ENCODE data around the gene COG7.
A peak's percentile ranks its signal among the peaks of the same experiment; 100 is the strongest.
"Not testable (repeated sequence)": the region's sequence is repeated elsewhere in the genome, so short reads cannot be mapped to it uniquely, and the experiment has no call there.

The COG7 gene

DNA sequence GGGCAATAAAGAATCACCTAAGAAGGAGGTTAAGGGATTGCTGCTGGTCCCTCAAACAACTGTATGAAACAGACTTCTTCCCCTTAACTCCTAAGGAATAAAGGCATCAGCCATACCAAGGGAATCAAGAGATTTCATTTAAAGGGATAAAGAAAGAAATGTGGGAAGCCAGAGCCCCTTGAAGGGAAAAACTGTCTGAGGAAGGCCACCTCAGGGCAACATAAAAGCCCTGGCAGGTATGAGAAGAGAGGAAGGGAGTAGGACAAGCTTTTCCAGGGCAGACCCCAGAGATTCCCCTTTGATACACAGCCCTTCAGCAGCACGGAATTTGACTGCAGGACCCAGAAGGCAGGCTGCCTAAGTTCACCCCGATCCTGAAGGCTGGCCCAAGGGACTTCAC lies 43.5 kb downstream of the COG7 start:
- DNase-seq (ENCODE audit: low spot score) = no peak

DNA sequence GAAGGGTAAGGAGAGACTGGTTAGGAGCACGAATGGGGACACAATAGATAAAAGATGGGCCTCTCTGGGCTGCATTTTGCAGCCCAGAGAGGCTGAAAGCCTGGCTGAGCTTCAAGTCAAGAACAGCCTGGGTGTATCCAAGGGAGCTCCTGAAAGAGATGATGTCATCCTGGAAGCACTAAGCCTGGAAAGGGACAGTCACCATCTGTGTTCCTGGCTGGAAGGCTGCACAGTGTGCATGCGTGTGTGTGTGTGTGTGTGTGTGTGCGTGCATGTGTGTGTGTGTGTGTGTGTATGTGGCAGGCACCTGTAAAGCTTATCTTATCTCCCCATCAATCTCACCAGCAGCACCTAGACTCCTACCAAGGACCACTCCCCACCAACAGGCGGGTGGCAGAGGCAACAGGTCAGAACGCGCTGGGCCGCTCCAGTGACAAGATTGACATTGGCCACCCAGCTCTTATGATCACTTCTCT lies 44.1 kb downstream of the COG7 start:
- DNase-seq (ENCODE audit: low spot score) = peak; percentile 71

DNA sequence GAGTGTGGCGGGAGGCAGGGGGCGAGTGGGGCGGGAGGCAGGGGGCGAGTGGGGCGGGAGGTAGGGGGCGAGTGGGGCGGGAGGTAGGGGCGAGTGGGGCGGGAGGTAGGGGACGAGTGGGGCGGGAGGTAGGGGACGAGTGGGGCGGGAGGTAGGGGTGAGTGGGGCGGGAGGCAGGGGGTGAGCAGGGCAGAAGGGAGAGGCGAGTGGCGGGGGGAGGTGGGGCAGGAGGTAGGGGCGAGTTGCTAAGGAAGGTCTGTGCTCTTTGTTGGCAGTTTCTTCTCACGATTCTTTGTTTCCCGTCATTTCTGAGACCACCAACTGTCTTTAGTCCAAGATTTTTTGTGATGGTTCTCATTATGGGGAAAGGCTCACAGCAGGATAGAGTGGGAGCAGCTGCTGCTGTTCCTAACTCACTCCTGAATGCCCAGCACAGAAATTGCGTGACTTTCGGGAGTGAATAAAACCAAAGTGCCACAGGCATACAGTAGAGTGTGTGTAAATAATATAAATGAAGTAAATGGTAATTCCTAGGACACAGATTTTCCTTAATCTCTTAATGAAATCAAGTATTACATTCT lies 44.7 kb downstream of the COG7 start:
- DNase-seq (ENCODE audit: low spot score) = no peak

DNA sequence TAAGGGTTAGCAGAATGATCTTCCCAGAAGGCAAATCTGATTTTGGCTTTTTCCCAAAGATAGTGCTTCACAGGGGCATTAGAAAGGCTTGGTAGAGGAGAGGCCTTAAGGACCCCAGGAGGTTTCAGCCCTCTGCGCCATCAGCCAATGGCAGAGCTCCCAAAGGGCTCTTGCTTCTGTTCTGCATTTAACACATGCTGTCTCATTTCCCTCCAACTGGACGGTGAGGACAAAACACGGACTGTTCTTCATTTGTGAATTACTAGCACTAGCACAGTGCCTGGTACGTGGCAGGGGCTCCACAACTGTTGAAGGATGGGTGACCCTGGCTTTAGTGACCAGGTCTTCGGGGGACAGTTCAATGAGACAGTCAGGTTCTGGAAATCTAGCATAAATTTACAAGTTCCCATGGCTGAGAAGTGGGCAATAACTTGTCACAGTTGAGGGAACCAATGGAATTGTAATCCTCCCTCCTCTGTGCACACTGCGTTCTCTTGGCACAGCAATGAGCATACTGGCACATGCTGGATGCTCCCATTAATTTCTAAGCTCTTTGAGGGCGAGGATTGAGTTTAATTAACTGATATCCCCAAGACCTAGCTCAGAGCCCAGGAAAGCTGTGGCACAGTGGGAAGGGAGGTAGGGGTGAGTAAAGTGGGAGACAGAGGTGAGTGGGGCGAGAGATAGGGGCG lies 45.4 kb downstream of the COG7 start:
- peak; percentile 4 for DNase-seq (ENCODE audit: low spot score)

DNA sequence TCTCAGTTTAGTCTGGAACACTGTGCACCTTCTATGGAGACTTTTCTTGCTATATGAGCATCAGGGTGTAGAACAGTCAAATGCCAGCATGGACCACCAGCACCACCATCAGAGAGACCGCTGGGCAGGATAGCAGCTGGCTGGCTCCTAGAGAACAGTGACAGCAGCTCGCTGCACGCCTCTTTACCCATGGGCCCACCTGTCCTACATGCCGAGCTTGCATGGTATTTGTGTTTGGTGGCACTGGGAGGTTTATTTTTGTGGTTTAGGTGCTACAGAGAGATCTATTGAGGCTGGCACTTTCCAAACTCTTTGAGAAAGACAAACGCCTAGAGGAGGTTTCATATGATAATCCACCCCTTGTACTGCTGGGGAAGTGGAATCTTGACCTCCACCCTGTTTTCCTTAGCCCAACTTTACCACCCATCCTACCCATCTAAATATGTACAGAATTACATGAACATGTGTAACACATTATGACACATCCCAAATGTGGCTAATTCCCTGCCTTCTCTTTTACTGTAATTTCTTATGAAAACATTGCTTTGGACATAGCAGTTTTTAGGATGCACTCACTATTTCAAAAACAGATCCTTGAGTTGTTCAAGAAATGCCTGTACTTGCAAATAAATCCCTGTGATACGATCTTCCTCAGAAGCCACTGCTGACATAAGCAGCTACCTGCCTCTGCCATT lies 46.3 kb downstream of the COG7 start:
- no peak for DNase-seq (ENCODE audit: low spot score)

DNA sequence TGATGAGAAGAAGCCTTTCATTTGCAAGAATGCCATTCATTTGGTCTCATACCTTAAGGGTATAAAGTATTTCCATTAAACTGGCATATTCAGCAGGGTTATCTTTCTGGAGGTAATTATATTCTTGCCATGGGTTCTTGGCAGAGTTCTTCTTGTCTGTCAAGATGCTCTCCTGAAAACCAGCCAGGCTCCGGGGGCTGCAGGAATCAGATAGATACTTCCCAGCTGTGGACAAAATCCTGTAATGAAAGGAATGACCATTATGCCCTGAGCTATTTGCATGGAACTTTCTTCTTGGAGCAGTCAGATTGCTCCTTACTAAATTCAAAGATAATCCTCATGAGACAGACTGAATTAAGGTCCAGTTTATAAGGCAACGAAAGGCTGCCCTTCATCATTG lies 47.0 kb downstream of the COG7 start:
- no peak for DNase-seq (ENCODE audit: low spot score)

DNA sequence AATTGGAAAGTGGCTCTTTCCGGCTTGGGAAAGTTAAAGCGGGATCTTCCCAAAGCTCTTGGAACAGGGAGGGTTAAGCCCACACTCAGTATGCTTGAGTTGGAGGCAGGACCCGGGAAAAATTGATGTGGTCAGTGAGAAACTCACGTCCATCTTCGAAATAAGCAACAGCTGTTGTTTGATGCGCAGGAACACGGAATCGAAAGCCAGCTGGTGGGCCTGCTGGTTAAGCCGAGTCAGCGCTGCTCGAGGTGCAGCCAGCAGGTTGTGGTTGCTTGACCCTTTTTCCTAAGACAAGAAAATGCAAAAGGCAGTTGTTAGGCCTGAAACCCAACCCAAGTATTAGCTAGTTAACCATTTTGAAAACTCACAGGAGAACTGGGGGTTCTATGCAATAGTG lies 49.4 kb downstream of the COG7 start:
- no peak for DNase-seq (ENCODE audit: low spot score)

DNA sequence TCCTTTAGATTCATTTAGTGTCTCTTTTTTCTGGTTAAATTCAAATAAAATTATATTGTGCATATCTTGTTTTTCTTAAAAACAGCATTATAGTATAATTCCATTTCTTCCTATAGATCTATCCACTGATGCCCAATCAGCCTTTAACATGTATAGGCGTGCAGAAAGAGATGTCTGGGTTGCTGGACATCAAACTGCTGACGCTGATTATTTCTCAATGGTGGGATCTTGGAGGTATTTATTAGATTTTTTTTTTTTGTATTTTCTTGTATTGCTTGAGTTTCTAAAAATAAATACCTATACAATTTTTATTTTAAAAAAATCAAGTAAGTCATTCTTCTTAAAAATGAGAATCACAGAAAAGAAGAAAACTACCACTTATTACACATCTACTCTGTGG lies 50.9 kb downstream of the COG7 start:
- DNase-seq (ENCODE audit: low spot score) = no peak

DNA sequence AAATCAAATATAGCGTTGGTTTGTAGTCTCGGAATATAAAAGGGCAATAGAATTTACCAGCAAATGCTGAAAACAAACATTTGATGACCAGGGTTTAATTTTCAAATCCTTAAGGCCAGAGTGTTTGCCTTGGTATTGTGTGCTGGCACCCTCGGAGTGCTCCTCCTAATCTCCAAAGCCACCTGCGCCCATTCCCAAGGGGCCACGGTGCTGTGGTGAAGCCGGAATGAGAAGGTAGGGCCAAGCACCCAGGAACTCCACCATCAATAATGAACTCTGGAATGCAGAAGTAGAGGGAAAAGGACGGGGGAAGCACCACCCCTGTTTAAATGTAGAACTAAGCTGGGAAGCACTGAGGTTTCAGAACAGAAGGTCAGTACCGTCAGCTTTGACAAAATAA lies 51.9 kb downstream of the COG7 start:
- no peak for DNase-seq (ENCODE audit: low spot score)

DNA sequence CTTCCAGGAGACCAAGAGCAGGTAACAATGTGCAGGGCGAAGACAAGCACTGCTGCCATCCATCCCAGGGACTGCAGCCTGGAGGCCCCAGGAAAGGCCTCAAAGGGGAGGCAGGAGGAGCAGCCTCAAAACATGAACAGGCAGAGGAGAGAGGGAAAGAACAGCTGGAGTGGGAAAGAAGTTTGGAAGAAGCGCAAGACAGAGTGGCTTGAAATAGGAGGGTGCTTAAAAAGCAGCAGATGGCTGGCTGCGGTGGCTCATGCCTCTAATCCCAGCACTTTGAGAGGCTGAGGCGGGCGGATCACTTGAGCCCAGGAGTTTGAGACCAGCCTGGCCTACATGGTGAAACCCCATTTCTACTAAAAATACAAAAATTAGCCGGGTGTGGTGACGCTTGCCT lies 52.5 kb downstream of the COG7 start:
- DNase-seq (ENCODE audit: low spot score) = not testable (repeated sequence)

DNA sequence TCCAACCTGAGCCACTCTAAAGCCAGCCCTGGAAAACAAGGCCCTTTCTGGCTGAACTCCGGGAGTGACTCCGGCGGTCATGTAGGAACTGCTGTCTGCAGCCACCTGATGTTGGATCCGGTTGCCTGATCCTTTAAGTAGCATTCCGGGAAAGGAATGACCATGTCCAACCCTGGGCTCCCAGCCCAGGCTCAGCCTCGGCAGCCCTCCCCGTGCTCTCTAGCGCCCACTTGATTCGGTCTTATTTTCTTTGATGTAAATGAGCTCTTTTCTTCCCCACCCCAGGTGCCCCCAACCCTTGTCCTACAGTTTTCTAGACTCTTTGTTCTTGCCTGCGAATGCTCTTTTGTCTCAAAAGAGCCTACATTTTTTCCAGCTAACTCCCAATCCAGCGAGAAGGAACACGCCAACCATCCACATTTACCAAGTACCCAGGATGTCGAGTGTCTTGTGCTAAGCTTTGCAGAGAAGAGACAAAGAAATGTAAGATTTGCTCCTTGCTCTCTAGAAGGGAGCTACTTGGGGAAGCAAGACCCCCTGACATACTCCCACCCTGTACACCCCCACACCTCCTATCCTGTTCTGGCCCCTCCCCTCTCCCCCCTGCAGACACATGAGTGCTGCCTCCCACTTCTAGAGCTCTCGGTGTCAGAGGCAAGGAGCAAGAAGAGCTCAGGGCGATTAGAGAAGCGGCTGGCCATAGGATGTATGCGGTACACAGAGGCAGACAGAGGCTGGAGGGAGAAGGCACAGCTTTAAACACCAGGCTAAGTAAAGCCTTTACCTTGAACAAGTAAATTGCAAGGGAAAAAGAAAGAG lies 53.8 kb downstream of the COG7 start:
- peak; percentile 7 for DNase-seq (ENCODE audit: low spot score)

DNA sequence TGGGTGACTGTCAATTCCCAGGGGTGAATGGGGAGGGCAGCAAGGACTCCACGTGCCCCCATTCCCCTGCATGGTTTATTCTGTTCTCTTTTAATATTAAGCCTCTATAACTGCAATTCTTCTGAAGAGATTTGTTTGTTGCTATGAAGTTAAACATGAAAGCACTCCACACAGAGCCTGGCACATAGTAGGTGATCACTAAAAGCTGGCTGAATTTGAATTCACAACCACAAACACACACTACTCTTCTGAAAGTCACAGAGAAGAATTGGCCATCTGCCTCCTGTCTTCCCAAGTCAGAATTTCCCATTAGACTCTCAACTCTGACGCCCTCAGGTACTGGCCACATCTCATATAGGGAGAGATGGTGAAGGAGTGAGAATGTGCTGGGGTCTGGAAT lies 55.5 kb downstream of the COG7 start:
- DNase-seq (ENCODE audit: low spot score) = no peak

DNA sequence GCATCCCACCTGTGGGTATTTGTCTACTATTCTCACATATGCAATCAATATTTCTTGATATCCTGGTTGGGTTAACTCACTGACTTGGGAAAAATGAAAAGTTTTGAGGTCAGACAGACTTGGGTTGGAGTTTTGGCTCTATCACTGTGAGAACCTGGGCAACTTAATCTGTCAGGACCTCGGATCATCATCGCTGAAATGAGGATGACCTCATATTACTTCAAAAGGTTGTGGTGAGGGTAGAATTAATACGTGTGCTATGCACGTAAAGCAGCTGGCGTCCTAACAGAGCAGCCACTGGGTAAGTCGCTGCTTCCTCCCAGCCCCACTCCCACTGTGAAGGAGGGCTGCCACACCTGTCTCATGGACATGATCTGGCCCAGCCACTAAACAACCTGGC lies 57.3 kb downstream of the COG7 start:
- no peak for DNase-seq (ENCODE audit: low spot score)

DNA sequence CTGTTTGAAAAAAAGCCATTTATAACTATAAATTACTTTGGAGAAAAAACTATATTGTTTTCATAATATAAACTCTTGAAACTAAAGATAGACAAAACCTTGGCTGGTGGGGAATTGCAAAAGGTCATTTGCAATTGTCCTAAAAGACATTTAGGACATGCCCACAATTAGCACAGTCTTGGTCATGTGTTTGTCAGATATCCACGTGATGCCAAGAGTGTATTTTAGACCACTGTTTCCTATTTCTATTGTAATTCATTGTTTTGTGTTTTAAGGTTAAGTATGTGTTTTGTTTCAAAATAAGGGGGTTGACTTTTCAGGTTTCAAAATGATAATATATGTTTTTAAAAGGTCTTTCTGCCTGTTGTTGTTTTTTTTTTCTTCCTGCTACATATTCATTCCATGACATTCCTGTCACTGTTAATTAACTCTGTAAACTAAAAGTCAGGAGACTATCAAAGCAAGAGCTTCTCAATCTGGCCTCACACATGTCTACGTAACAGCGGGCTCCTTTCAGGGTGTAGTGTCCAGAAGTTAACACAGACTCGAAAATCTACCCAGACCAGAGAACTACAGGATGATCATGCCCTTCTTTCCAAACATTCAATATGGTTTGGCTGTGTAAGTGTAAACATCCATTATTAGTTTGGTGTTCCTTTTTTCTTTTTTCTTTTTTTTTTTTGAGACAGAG lies 58.7 kb downstream of the COG7 start:
- no peak for DNase-seq (ENCODE audit: low spot score)

DNA sequence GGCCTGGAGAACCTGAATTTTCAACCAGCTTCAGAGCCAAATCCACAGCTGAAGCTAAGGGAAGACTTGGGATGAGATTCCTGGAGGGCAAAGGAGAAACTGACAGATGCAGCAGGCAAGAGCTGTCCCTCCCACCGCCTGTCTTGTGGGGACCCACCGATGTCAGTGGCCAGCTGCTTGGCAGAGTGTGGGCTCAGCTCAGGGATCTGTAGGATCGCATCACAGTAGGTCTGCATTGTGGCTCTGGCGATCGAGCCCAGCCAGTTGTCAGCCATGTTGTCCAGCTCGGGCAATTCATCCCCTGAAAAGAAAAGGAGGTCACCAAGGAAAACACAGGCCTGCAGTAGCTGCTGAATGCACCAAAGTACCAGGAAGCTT lies 60.8 kb downstream of the COG7 start:
- DNase-seq (ENCODE audit: low spot score) = no peak

DNA sequence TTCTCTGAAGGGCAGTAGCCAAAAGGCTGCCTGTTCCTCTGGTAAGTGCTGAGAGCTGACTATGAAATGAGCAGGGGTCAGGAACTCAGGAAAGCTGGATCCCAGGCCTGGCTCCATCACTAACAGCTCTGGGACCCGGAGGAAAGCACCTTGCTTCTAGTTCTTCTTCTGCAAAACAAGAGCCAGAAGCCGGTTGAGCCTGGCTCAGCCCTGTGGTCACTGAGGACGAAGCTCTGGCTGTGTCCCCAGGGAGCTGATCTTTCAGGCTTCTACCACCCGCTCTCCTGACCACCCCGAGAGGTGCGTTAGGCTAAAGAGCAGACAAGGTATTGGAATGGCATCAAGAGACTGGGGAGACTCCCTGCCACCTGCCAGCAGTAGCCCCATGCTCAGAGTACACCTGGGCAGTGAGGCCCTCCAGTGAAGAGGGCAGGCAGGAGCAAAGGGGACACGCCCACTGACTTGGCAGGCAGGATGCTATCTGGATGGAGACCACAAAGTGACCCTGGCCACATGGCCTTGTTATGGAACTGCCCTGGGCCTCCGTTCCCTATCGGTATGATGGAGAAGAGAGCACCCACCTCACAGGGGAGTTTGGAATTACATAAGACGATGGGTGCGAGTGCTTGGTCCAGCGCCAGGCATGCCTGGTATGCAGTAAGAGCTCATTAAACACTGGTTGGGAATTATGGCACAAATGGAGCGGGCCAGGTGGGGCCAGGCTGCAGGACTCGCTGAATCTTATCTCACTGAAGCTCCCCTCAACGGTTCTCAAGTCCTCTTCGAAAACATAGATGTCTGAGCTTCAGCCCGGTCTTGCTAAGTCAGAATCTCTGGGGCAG lies 61.4 kb downstream of the COG7 start:
- DNase-seq (ENCODE audit: low spot score) = no peak

DNA sequence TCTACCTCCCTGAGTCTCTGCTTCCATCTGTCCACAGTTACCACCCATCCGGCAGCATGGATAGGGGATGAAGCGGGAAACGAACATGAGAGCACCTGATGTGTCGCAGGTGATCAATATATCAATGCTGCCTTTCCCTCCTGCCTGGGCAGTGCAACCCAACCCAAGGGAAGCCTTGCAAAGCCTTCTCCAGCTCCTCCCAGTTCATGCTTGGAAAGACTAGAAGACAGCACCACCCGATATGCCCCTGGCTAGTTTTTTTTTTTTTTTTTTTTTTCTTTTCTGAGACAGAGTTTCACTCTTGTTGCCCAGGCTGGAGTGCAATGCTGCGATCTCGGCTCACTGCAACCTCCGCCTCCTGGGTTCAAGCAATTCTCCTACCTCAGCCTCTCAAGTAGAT lies 63.1 kb downstream of the COG7 start:
- DNase-seq (ENCODE audit: low spot score) = not testable (repeated sequence)

DNA sequence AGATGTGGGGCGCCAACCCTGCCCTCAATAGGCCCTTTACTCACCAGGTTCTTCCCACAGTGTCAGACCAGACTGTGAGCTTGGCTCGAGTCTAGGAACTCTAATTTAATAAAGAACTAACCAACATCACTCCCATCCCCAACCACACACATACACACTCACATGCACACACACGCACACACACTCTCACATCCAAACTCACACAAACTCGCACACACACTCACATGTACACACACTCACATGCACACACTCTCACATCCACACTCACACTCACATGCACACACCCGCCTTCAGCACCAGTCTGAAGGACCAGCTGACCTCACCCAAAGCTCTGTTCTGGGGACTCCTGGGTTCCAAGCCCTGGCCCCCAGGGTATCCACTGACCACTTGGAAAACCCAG lies 63.8 kb downstream of the COG7 start:
- no peak for DNase-seq (ENCODE audit: low spot score)

DNA sequence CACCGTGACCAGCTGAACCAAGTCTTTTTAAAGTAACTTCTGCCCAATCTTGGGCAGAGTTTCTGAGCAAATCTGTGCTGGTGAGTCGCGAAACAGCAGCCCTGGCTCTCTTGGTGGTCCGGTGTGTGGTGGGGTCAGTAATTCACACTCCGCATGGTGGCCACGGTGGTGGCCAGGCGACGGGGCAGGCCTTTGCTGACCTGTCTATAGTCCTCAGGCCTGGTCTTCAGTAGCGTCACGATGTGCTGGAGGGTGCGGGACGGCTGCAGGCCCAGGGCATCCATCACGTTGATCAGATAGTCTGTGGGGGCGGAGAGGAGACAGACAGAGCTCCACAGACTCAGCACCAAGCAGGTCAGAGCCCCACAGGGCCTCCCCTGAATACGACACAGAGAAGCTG lies 64.2 kb downstream of the COG7 start:
- DNase-seq (ENCODE audit: low spot score) = no peak

DNA sequence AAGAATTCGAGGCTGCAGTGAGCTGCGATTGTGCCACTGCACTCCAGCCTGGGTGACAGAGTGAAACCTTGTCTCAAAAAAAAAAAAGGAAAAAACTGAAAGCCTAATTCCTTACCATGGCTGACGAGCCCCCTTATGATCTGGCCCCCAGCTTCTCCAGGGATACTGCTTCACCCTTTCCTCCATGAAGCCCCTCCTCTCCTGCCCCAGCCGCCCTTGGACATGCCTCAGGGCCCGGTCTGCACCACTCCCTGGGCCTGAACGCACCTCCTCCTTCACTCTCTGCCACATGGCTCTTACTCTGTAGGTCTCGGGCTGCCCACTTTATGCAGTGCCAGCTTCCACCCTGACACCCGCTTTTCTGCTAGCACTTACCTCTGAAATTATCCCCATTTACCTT lies 65.3 kb downstream of the COG7 start:
- DNase-seq (ENCODE audit: low spot score) = no peak

DNA sequence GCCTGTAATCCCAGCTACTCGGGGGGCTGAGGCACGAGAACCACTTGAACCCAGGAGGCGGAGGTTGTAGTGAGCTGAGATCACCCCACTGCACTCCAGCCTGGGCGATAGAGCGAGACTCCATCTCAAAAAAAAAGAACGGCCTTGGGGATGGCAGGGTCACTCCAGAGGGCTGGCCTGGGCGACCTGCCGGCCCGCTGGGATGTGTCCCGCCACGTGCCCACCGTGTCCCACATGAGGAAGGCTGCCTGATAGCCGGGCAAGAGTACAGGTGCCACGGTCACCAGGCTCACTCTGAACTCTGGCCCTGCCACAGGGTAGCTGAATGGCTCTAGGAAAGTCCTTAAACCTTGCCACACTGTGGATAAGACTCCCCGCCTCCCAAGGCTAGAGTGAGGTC lies 67.5 kb downstream of the COG7 start:
- no peak for DNase-seq (ENCODE audit: low spot score)
